ENCODE results near the gene BDNF.

The BDNF gene

GRCh38 chr11:27698872-27699241 is 1.4 kb downstream of the BDNF start:
- peak overlapping the region; percentile 90 for H3K4me3 ChIP-seq (ENCODE audit: control insufficient read depth, low read depth, low read length)
- DNase-seq (ENCODE audit: low read depth): peak; percentile 77
- TF ChIP-seq CTCF (IDR thresholded peaks at IDR 0.05; ENCODE audit: control insufficient read depth, insufficient read depth, low read depth, low read length, missing control alignments): peak; percentile 87

GRCh38 chr11:27697679-27698275 is 2.5 kb downstream of the BDNF start:
- TF ChIP-seq CTCF (IDR thresholded peaks at IDR 0.05; ENCODE audit: control insufficient read depth, insufficient read depth, low read depth, low read length, missing control alignments): no peak
- DNase-seq (ENCODE audit: low read depth): no peak
- H3K4me3 ChIP-seq (ENCODE audit: control insufficient read depth, low read depth, low read length): peak overlapping the region; percentile 90

- no peak for TF ChIP-seq CTCF (IDR thresholded peaks at IDR 0.05; ENCODE audit: control insufficient read depth, insufficient read depth, low read depth, low read length, missing control alignments)
- H3K4me3 ChIP-seq (ENCODE audit: control insufficient read depth, low read depth, low read length): peak overlapping the region; percentile 90
- no peak for DNase-seq (ENCODE audit: low read depth)
Measured at GRCh38 chr11:27696961-27697360, 3.3 kb downstream of the BDNF start.

GRCh38 chr11:27696115-27696514 is 4.1 kb downstream of the BDNF start:
- no peak for TF ChIP-seq CTCF (IDR thresholded peaks at IDR 0.05; ENCODE audit: control insufficient read depth, insufficient read depth, low read depth, low read length, missing control alignments)
- H3K4me3 ChIP-seq (ENCODE audit: control insufficient read depth, low read depth, low read length): no peak overlapping the region; the same call in 1 of the 2 replicates
- no peak for DNase-seq (ENCODE audit: low read depth)

GRCh38 chr11:27694992-27695391 is 5.3 kb downstream of the BDNF start:
- peak; percentile 39 for TF ChIP-seq CTCF (IDR thresholded peaks at IDR 0.05; ENCODE audit: control insufficient read depth, insufficient read depth, low read depth, low read length, missing control alignments)
- H3K4me3 ChIP-seq (ENCODE audit: control insufficient read depth, low read depth, low read length): no peak overlapping the region
- DNase-seq (ENCODE audit: low read depth): no peak

GRCh38 chr11:27693398-27693797 is 6.9 kb downstream of the BDNF start:
- no peak for TF ChIP-seq CTCF (IDR thresholded peaks at IDR 0.05; ENCODE audit: control insufficient read depth, insufficient read depth, low read depth, low read length, missing control alignments)
- no peak overlapping the region for H3K4me3 ChIP-seq (ENCODE audit: control insufficient read depth, low read depth, low read length)
- DNase-seq (ENCODE audit: low read depth): no peak

- no peak for DNase-seq (ENCODE audit: low read depth)
- H3K4me3 ChIP-seq (ENCODE audit: control insufficient read depth, low read depth, low read length): no peak overlapping the region
- no peak for TF ChIP-seq CTCF (IDR thresholded peaks at IDR 0.05; ENCODE audit: control insufficient read depth, insufficient read depth, low read depth, low read length, missing control alignments)
Measured at GRCh38 chr11:27692781-27693180, 7.5 kb downstream of the BDNF start.

Measured in AG09309 (cell line).